SK-N-MC (cell line): ENCODE measurements around the gene SP5.

ENCODE experiments used
- EZH2 ChIP-seq: fragments of 200-600 bp; sonication (generic); IDR thresholded peaks from one replicate; pipeline ENCODE4 v1.6.1; 2017; ENCODE audit warnings: antibody characterized with exemption
- POLR2AphosphoS5 ChIP-seq: IDR thresholded peaks from 2 replicates; pipeline ENCODE4 v1.6.1; 2012; ENCODE audit warnings: mild to moderate bottlenecking, low read depth, low read length, borderline replicate concordance

- no peak for TF ChIP-seq POLR2AphosphoS5
- TF ChIP-seq EZH2 = no peak
Measured at GRCh38 chr2:170715932-170716777, 1.0 kb downstream of the SP5 start.
